GM21529 (cell line): Measurements from ENCODE around the gene COL5A1.

ENCODE experiments used
- ATAC-seq: cut with Tn5 transposase; IDR thresholded peaks from one replicate; pipeline ENCODE4 v1.9.1; 2021; ENCODE audit not compliant: unreplicated experiment

Gene COL5A1

DNA sequence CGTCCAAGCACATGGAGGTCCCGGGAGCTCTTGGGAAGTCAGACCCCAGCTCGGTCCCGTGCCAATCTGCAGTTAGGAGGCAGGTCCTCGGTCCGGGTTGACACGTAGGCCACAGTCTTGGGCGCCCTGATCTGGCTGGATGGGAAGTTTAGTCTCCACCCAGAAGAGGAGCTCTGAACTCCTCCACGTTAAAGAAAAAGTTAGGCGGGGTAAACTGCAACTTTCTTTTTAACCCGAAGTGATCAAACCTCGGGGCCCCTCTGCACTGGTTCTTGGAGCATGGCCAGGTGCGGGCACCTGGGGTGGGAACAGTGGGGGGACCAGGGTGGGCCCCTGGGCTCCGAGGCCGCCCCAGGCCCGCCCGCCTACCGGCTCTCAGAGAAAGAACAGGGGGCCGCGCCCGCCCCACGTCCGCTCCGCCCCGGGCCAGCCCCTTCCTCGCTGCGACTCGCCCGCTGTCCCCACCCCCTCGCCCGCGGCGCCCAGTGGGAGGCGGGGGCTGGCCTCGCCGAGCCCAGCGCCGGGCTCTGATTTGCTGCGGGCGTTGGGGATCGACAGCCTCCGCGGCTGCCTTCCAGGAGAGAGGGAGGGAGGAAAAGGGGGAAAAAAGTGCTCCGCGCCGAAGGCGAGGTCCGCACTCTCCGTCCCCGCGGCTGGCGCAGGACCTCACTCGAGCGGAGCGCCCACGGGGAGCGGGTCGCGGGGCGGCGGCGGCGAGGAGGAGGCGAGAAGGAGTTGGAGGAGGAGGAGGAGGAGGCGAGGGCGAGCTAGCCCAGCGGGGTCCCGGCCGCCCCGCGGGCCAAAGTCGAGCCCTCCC, at the start of gene COL5A1:
TSS of gene COL5A1 (plus strand) at position 631 of the 817 bp plus-strand sequence. CDS start 385 bp downstream, outside the sequence.
- ATAC-seq: no peak

DNA sequence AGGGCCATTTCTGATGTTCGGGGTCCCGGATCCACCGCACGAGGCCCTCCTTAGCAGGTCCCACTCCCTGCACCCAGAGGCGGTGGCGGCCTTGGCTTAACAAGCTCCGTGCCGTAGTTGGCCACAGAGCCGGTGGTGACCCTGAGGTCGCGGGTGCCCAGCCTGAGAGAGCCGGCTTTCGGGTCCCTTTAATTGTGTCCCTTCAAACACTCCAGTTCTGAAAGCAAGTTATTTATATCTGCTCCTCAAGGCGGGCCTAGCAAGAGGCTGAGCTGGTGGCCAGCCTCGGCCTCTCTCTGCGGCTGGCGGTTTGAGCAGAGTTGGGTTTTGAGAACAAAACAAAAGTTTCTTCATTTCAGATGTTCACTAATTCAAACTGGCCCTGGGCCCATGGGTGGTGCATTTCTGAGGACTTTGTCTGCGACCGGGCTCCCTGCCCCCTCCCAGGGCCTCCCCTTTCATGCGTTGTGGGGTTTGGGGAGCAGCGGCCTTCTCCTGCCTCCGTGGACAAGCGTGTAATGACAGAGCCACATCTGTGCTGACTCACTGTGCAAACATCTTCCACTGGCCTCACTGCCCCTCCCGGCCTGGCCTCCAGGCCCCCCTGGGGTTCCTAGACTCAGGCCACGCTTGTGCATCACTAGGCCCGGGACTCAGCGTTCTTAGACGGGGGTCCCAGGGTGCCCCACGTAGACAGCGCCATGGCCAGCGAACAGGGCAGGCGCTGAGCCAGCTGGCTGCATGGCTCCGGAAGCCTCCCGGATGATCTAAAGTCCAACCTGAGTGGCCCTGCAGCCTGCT, 49.4 kb upstream of the COL5A1 start:
- no peak for ATAC-seq

DNA sequence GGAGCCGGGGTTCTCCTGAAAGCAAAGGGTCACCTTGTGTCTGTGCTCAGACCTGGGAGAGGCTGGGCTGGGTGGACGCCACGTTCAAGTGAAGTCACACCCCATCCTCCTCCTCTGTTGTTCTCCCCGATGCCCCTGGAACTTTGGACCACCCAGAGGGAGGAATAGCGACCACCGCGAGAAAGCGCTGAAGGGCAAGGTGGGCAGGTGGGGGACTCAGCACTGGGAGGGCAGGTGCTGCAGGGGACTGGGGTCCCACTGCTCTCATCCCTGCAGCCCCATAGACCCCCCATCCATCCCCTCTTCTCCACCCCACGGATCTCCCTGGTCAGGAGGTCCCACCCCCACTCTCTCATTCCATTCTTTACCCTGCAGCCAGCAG, 48.8 kb upstream of the COL5A1 start:
- ATAC-seq: no peak

DNA sequence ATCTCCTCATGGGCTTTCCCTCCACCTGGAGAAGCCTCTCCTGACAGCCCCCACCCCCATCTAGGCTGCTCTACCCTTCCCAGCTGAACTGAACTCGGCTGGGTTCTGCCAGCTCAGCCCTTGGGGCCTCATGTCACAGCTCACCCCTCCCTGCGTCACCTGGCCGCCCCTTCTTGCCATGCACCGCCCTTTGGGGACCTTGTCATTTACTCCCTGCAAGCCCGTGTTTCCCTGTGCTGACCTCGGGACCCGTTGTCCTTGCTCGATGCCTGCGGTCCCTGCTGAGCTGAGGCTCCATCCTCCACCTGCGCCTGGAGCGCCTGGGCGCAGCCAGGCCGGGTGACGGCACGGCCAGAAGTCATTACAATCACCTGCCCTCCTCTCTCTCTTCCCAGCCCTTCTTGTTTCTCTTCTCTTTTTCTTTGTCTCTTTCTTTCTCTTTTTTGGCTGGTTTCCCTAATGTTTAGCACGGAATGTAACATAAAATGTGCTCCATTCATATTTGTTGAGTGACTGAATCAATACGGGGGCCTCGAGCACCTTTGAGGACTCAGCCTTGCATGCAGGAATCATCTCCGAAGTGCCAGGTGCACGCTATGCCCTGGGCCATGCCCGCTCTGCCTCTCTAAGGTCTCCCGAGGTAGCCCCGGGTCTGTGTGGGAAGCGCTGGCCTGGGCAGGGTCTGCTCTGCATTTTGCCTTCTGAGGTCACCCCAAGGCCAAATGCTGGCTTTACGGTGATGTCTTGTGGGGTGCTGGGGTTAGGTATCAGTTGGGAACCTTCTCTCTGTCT, 48.1 kb upstream of the COL5A1 start:
- ATAC-seq: no peak

- no peak for ATAC-seq
Observed at GRCh38 chr9:134594078-134594941, 47.3 kb upstream of the COL5A1 start.

DNA sequence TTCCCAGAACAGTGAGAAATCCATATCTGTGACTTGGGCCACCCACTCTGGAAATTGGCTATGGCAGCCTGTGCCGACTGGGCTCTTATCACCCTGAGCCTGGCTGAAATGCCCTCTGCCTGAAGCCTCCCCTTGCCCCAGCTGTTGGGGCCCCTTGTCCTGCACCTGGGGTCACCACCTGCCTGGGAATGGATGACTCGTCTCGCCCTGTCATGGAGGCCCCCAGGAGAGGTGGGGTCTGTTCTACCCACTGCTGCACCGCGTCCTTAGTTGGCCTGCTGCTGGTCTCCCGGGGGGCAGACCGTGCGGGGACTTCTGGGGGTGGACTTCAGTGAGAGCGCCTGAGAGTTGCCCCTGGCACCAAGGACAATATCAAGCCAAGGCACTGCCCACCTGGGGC, 46.6 kb upstream of the COL5A1 start:
- no peak for ATAC-seq

DNA sequence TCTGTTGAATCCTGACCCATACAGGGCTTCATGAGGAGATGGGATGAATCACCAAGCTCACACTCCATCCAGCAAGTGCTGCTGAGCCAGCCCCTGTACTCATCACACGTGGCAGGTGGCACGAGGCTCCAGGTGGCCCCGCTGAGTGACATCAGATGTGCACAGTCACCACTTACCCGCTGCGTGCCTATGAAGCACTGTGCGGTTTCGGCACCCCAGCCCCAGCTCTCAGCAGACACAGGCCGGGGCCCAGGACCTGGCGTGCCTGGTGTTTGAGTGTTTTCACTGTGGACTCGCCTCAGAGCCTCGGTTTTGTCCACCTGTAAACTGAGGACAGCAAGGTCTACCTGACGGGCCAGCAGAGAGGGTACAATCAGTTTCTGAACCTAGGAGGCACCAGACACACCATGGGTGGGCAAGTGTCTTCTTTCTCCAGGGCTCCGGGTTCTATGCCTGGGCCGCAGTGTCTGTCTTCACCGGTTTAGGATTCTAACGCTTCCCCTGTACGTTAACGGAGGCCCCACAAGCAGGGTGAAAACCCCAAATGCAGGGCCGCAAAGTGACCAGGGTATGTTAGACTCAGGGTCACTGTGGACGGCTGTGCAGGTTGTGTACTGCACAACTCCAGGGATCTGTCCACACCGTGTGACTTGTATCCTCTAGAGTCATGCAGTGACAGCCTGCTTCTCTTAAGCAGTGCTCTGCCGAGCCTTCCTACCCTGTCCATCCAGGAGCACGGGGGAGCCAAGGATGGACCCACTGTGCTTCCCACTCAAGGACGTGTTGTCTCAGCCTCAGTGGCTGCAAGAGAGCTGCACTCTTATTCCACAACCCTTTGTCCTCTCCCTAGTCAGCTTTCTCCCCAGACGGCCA, 44.3 kb upstream of the COL5A1 start:
- no peak for ATAC-seq

DNA sequence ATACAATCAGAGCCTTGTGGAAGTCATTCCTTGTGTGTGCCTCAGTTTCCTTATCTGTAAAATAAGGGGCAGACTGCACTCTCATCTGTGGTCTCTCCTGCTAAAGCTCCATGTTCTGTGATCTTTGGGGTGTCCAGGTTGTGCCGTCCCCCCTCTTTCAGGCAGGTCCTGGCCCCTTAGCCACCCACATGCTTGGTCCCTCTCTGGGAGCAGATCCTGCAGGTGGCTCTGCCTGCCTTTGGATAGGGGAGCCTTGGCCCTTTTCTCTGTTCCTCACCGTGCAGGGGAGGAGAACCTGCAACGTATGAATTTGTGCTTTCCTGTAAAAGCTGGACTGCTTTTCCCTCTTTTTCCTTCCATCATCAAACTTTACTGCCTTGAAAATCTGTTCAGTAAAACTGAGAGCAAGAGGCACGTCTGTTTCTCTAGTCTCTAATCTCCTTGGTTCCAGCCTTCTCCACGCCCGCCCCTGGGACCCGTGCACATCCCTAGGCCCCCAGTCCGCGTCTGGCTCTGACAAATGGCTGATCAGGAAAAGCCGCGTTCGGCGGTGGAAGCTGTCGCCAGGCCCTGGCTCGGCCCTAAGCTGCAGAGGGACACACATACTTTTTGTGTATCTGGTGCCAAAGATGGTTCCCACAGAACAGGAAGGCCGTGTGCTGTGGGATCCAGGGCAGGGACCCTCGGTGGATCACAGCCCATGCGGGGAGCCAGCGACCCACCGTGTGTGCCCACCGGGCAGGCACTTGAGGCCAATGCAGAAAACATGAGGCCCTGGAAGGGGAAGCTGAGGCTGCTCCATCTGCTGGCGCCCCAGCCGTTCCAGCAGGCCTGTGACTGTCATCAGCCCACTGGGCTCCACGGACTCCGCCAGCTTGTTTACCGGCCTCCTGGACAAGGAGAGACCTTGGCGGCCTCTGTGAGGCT, 43.4 kb upstream of the COL5A1 start:
- no peak for ATAC-seq

DNA sequence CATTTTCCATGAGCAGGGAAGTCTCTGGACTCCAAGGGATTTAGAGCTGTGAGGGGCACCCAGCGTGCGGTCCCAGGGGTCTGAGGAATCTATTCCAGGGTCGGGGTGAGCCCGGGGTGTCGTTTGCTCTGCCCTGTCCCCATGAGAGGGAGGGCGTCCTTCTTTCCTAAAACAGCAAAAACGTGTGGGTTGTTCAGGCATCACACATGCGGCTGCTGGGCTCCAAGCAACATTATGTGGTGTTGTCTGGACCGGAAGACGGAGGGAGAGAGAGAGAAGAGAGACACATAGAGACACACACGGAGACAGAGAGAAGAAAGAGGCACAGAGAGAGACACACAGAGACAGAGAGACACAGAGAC, 42.7 kb upstream of the COL5A1 start:
- ATAC-seq: no peak

GRCh38 chr9:134600371-134600770, 41.2 kb upstream of the COL5A1 start:
- ATAC-seq: no peak

DNA sequence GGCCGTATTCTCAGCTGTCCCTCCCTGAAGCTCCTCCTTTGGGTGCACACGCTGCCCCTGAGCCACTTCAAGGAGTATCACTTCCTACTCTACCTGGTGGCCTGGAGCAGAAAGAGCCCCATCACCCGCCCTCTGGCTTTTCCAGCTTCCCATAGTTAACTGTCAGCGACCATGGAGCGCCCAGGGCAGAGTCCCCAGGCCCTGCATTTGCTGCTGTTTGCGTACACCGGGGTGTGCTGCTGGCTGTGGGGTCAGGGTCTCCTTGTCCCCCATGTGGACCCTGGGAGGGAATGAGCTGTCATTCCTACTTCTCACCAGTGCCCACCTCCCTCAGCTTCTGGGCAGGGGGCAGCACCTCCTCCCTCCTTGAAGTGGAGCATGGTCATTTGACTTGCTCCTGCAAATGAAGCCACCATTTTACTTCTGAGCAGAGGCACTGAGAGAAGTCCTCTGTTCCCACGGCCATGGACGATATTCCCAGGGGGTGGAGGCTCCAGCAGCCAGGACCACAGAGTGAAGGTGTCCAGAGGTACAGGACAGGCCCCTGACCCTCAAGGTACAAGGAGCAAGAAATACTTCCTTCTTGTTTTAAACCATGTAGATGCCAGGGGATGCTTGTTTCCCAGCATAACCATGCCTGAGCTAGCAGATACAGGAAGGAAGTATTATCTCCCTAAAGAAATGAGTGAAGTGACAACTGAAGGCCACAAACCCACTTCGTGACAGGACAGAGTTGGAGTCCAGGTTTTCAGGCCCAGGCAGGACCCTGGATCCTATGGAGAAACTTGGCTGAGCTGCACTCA, 40.6 kb upstream of the COL5A1 start:
- no peak for ATAC-seq

- ATAC-seq: no peak
Observed at GRCh38 chr9:134601764-134602163, 39.8 kb upstream of the COL5A1 start.

DNA sequence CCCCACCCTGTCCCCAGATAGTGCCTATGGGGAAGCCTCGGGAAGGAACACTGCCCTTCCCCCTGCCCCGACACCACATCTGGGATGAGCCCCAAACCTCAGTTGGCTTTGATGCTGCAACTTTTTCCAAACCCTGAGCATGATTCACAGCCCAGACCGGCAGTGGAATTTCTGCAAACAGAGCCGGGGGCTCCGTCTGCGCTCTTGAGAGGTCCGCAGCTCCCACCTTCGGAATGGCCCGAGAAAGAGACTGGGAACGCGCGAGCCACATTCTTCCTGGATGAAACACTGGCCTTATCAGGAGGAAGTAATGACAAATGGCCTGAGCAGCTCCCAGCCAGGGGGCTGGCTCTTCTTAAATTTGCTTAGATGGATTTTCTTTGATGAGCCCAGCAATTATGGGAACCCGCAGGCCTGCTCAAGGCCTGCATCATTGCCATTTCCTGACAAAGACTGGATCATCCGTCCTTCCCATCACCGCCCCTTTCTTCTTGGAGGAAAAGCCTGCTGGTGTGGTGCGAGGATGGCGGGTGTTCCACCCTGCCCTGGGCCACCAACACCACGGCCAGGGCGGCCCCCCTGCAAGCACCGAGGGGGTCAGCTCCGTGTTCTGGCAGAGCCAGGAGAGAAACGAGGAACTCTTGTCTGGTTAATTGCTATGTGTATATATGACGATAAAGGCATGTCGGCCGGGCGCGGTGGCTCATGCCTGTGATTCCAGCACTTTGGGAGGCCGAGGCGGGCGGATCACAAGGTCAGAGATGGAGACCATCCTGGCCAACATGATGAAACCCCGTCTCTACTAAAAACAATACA, 38.8 kb upstream of the COL5A1 start:
- ATAC-seq: no peak

DNA sequence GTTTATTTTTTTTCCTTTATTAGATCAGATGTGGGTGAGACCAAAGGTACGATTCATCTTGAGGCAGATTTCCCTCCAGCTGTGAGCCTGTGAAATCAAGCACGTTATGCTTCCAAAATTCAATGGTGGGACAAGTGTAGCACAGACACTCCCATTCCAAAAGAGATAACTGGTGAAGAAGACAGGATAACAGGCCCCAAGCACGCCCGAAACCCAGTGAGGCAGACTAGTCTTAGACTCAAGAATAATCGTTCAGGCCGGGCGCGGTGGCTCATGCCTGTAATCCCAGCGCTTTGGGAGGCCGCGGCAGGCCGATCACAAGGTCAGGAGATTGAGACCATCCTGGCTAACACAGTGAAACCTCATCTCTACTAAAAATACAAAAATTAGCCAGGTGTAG, 36.8 kb upstream of the COL5A1 start:
- ATAC-seq: no peak

GRCh38 chr9:134605351-134605965, 36.1 kb upstream of the COL5A1 start:
- ATAC-seq: no peak

GRCh38 chr9:134605966-134606357, 35.6 kb upstream of the COL5A1 start:
- ATAC-seq: no peak
